Nephron progenitor cell (in vitro differentiated cells): ENCODE results near the gene CRACR2A.

ENCODE experiments used
- DNase-seq: peaks from one replicate; pipeline ENCODE4 v3.0.0; 2021
- H3K27ac Mint-ChIP-seq: 2 replicates; pipeline ENCODE4 v1.8.0; 2021; ENCODE audit warnings: mild to moderate bottlenecking, moderate library complexity, mixed read lengths
- H3K27me3 Mint-ChIP-seq: 2 replicates; pipeline ENCODE4 v1.8.0; 2021; ENCODE audit warnings: mild to moderate bottlenecking, low read depth, mixed read lengths; ENCODE audit not compliant: poor library complexity
- H3K36me3 Mint-ChIP-seq: 2 replicates; pipeline ENCODE4 v1.8.0; 2021; ENCODE audit warnings: low read depth, mixed read lengths
- H3K4me1 Mint-ChIP-seq: 2 replicates; pipeline ENCODE4 v1.8.0; 2021; ENCODE audit warnings: mixed read lengths
- H3K4me3 Mint-ChIP-seq: 2 replicates; pipeline ENCODE4 v1.8.0; 2021; ENCODE audit warnings: mild to moderate bottlenecking, moderate library complexity, mixed read lengths
- H3K9me3 Mint-ChIP-seq: 2 replicates; pipeline ENCODE4 v1.8.0; 2021; ENCODE audit warnings: mild to moderate bottlenecking, moderate library complexity, mixed read lengths
- CTCF ChIP-seq: fragments of 200-600 bp; sonication (generic); IDR thresholded peaks from 2 replicates; pipeline ENCODE4 v1.5.0; 2021; ENCODE audit warnings: antibody characterized with exemption

CRACR2A gene, protein sequence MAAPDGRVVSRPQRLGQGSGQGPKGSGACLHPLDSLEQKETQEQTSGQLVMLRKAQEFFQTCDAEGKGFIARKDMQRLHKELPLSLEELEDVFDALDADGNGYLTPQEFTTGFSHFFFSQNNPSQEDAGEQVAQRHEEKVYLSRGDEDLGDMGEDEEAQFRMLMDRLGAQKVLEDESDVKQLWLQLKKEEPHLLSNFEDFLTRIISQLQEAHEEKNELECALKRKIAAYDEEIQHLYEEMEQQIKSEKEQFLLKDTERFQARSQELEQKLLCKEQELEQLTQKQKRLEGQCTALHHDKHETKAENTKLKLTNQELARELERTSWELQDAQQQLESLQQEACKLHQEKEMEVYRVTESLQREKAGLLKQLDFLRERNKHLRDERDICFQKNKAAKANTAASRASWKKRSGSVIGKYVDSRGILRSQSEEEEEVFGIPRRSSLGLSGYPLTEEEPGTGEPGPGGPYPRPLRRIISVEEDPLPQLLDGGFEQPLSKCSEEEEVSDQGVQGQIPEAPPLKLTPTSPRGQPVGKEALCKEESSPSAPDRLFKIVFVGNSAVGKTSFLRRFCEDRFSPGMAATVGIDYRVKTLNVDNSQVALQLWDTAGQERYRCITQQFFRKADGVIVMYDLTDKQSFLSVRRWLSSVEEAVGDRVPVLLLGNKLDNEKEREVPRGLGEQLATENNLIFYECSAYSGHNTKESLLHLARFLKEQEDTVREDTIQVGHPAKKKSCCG

DNA sequence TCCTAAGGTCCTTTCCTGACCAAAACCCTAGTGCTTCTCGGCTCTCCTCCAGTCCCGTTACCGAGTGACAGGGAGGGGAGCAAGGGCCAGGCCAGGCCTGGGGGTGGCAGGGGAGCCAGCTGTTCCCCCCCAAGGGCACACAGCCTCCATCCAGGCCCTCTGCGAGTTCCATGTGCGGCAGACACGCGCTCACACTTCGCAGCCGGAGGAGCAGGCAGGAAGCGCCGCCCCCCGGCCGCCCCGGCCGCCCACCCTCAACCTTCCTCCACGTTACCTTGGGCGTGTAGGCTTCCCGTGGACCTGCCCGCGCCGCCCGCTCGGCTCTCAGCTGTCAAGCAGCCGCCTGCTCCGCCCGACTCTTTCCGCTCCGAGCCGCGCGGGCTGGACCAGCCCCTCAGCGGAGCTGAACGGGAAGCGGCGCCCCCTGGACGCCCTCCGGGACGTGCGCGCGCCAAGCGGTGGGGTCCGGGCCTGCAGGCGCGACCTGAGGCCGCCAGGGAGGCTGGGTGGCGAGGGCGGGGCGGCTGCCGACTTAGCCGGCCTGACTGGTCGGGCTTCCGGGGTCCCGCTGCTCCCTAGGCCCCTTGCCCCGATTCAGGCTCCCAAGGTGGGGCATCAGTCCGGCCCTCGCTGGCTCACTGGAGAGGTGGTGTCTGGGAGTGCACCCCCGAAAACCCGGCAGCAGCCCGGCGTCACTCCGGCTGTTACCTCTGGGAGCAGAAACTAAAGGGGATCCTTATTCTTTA is at the start of gene CRACR2A:
Gene CRACR2A, minus strand, starts transcription at position 369 of the 746 bp plus-strand sequence. CDS start 56,110 bp downstream, outside the sequence.
- Mint-ChIP-seq H3K27me3 (peaks cover 39% of the 10 kb centered on the region), H3K4me1 (peaks cover 57% of the 10 kb centered on the region), H3K9me3 (no peaks in the 10 kb centered on the region), H3K4me3 (peak within 1 kb of the TSS; percentile 75), H3K36me3 (no peaks in the 10 kb centered on the region), H3K27ac (peak within 1 kb of the TSS; percentile 56)
- peak; percentile 62 for TF ChIP-seq CTCF
- DNase-seq = peak; percentile 86

DNA sequence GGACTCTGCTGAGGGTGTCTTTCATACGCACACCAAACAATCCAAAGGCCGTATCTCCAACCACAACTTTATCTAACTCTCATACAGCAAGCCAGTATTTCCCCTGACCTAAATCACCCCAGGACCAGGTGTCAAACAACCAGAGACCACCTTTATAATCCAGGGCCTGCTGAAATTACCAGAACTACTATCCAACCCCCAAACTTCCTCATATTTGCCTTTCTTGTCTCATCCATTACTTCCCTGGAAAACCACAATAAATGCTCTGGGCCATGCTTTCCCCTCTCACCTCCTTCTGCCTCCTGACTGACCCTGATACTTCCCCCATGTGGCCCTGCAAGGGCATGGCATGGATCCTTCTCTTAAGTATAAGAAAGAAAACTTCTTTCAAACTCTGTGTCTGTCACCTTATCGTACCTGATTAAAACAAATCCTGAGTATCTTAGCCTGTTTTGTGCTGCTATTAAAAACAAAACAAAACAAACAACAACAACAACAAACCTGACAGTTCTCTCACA is 44.7 kb upstream of the CRACR2A start:
- H3K4me3 Mint-ChIP-seq = peak overlapping the region; percentile 21
- H3K4me1 Mint-ChIP-seq = peaks cover 75% of the 10 kb centered on the region
- DNase-seq = no peak
- peaks cover 5% of the 10 kb centered on the region for H3K9me3 Mint-ChIP-seq
- no peak overlapping the region for H3K27ac Mint-ChIP-seq
- peaks cover 13% of the 10 kb centered on the region for H3K36me3 Mint-ChIP-seq
- TF ChIP-seq CTCF = no peak
- peaks cover 4% of the 10 kb centered on the region for H3K27me3 Mint-ChIP-seq

DNA sequence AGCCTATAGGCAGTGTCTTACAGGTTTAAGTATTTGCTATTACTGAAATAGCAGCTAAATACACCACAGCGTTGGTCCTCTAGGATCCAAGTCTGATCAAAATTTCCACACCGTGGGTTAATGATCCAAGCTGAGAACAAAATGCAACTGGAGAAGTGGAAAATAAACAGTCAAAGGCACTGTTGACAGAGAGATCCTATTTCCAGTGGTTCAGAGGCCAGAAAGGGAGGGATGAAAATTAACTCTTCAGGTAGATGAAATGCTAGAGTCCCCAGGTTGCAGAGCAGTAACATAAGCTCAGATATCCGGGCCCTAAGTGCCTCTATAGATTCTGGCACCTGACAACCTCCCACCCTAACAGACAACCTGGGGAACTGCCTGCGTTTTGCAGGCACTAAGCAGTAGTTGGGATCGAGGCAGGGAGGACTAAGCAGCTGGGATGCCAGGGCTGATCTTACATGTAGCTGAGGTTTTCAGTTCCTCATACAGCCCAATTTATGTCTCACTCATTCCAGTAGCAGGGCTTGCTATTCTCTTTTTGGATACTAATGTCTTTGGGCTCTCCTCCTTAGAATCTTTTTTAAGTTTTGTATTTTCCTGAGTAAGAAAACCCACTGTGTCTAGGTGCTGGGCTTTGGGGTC is 42.7 kb upstream of the CRACR2A start:
- Mint-ChIP-seq H3K4me1 (peaks cover 68% of the 10 kb centered on the region), H3K9me3 (peaks cover 5% of the 10 kb centered on the region), H3K36me3 (peaks cover 13% of the 10 kb centered on the region), H3K27ac (no peak overlapping the region), H3K4me3 (peak overlapping the region; percentile 6), H3K27me3 (no peaks in the 10 kb centered on the region)
- no peak for DNase-seq
- TF ChIP-seq CTCF = no peak

DNA sequence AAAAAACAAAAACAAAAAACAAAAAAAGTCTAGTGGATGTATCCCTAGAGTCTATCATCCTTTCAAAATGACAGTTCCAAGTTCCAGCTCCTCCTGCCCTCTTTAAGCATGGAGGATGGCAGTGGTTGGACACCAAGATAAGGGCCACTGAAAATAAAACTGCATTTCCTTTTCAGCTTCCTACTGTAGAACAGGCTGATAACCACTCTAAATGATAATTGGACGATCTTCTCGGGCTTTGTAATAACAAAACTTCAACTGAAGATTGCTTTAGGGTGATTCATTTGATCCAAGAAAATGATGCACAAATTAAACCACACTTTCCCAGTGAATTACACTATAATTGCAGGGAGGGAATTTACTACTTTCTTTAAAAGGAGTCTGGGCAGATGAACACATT is 42.2 kb upstream of the CRACR2A start:
- Mint-ChIP-seq H3K4me1 (peaks cover 68% of the 10 kb centered on the region), H3K36me3 (peaks cover 13% of the 10 kb centered on the region), H3K27me3 (peaks cover 3% of the 10 kb centered on the region), H3K27ac (no peak overlapping the region), H3K9me3 (peaks cover 5% of the 10 kb centered on the region), H3K4me3 (no peak overlapping the region)
- DNase-seq = no peak
- no peak for TF ChIP-seq CTCF

DNA sequence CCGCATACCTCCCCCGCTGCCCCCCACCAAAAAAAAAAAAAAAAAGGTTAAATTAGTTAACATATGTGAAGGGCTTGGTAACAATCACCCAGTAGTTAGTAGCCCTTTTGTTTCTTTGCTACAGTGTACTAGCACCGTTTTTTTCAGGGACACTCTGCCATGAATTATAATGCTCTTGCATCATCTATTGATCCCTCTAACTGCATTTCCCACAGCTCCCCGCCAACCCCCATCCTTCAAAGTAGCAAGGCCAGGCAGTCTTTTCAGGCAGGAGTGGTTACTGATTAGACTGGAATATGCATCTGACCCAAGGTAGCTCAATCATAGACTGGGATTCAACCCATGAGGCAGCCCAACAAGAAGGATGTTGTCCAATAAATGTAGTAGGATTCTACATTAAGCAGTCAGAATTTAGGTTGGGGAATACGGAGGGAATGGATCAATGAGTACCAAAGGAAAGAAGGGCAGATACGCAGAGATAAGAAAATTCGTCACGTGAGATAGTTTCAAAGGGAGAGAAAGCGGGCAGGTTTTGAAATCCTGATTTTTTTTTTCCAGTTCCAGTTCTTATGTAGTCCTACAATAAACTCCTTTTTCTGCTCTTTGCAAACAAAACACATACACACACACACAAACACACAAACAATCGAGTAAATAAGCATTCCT is 39.8 kb upstream of the CRACR2A start:
- Mint-ChIP-seq H3K4me3 (no peak overlapping the region), H3K4me1 (peaks cover 73% of the 10 kb centered on the region), H3K36me3 (peaks cover 11% of the 10 kb centered on the region), H3K27me3 (peaks cover 3% of the 10 kb centered on the region), H3K9me3 (peaks cover 20% of the 10 kb centered on the region), H3K27ac (no peak overlapping the region)
- no peak for DNase-seq
- no peak for TF ChIP-seq CTCF
